ENCODE measurements around the gene GBX1.

GRCh38 chr7:151128716-151129115, 38.8 kb downstream of the GBX1 start:
- TF ChIP-seq CTCF (IDR thresholded peaks at IDR 0.05) (no peak), POLR2A (IDR thresholded peaks at IDR 0.05; ENCODE audit: low read length) (no peak), RFX5 (IDR thresholded peaks at IDR 0.05) (no peak), EP300 (IDR thresholded peaks at IDR 0.05) (no peak), RCOR1 (IDR thresholded peaks at IDR 0.05; ENCODE audit: low read depth, low read length) (no peak), NFE2L2 (conservative IDR thresholded peaks at IDR 0.05; ENCODE audit: low read length) (no peak), MAFK (IDR thresholded peaks at IDR 0.05; ENCODE audit: partially characterized antibody) (no peak), PHF8 (IDR thresholded peaks at IDR 0.05; ENCODE audit: borderline replicate concordance, low read depth) (no peak), RAD21 (conservative IDR thresholded peaks at IDR 0.05 in 1 of 2, IDR thresholded peaks at IDR 0.05 in 1 of 2) (no peak)
